Activated CD8-positive, alpha-beta memory T cell treated with anti-CD3 and anti-CD28 coated beads, Interleukin-2, amount 10 ng/mL, durations not matched to agents 7 days and 5 days (primary cell): ENCODE results near the gene H3-3A. TPM values are rescaled to one million over a fixed set of nuclear protein-coding genes. Genes with fewer than 3 reads are reported as not detected.

Experiments used
- ATAC-seq: fragments of 150-1000 bp; cut with Tn5 transposase; one replicate; pipeline ENCODE4 v1.10.0; 2021; ENCODE audit warnings: moderate library complexity
- CTCF ChIA-PET: fragments of 350-600 bp; sonication (Branson Sonifier 250); formaldehyde crosslinking; loops from one replicate; lab custom pipeline; 2021; ENCODE audit warnings: antibody characterized with exemption; lab: Charles Lee
- DNase-seq: peaks from one replicate; pipeline ENCODE4 v3.0.0-alpha.2; 2020
- H3K27ac Mint-ChIP-seq: one replicate; pipeline ENCODE4 v1.8.0; 2021; ENCODE audit warnings: mild to moderate bottlenecking, mixed read lengths
- H3K27me3 Mint-ChIP-seq: one replicate; pipeline ENCODE4 v1.8.0; 2021; ENCODE audit warnings: mixed read lengths
- H3K36me3 Mint-ChIP-seq: one replicate; pipeline ENCODE4 v1.8.0; 2021; ENCODE audit warnings: mild to moderate bottlenecking, mixed read lengths
- H3K4me1 Mint-ChIP-seq: one replicate; pipeline ENCODE4 v1.8.0; 2021; ENCODE audit warnings: mixed read lengths
- H3K4me3 Mint-ChIP-seq: one replicate; pipeline ENCODE4 v1.8.0; 2021; ENCODE audit warnings: mild to moderate bottlenecking, moderate library complexity, mixed read lengths
- H3K9me3 Mint-ChIP-seq: one replicate; pipeline ENCODE4 v1.8.0; 2022; ENCODE audit warnings: low read depth, mixed read lengths
- total RNA-seq, 2 experiments: library from RNA; stranded (reverse); gene quantifications; one replicate each; pipeline ENCODE4 v1.2.3, GENCODE V29; 2021

The H3-3A gene
- total RNA-seq, 2 experiments from 2014 or later = 384 to 451 TPM

- H3K9me3 Mint-ChIP-seq = no peaks in the 10 kb centered on the region
- peaks cover 24% of the 10 kb centered on the region for H3K4me1 Mint-ChIP-seq
- CTCF ChIA-PET = interaction anchor here (1.2 to 2.6 kb wide), 6 partner anchors 11 to 590 kb away, joined by 3 to 10 read pairs (median 4); no protein-coding TSS in a partner anchor
- H3K27me3 Mint-ChIP-seq = no peaks in the 10 kb centered on the region
- peak overlapping the region; percentile 80 for H3K4me3 Mint-ChIP-seq
- peak overlapping the region; percentile 79 for H3K27ac Mint-ChIP-seq
- peaks cover 27% of the 10 kb centered on the region for H3K36me3 Mint-ChIP-seq
- ATAC-seq (no peak), DNase-seq (no peak)
Observed at GRCh38 chr1:226061068-226061840, 1.3 kb upstream of the H3-3A start.

DNA sequence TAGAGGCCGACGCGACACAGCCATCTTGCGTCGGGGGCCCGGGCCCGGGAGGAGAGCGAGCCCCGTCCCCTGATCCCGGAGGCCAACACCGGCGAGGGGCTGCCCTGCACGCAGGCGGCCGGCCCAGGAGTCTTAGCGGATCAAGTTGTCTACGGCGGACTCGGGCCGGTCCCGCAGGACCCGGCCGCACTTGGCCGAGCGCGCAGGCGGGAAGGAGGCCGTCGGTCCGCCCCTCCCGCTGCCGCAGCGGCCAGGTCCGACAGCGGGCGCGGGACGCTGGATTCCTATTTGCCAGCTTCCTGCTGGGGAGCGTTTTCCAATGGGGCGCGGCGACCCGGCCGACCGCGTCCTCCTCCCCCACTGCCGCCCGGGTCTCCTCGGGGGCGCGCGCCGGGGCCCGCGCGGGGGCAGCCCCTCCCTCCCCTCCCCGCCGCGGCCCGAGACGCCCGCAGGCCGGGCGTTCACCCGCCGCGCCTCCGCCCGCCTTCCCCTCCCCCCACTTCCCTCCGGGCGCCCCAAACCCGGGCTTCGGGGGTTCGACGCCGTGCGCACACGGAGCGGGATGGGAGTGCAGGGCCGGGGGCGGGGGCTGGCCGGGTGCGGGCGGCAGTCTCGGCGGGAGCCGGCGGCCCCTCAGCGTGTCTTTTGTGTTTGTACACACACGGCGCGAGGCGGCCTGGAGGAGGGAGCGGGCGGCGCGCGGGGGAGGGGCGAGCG is 517 bp upstream of the H3-3A start:
- DNase-seq (no peak), ATAC-seq (peak; percentile 48)
- Mint-ChIP-seq H3K27ac (peak overlapping the region; percentile 79), H3K27me3 (no peaks in the 10 kb centered on the region), H3K36me3 (peaks cover 31% of the 10 kb centered on the region), H3K4me1 (peaks cover 28% of the 10 kb centered on the region), H3K4me3 (peak overlapping the region; percentile 99), H3K9me3 (no peaks in the 10 kb centered on the region)
- CTCF ChIA-PET = interaction anchor here (0.8 to 2.6 kb wide), 13 partner anchors 12 to 590 kb away, joined by 3 to 10 read pairs (median 4); partner anchors contain the start of genes SDE2 and SRP9

DNA sequence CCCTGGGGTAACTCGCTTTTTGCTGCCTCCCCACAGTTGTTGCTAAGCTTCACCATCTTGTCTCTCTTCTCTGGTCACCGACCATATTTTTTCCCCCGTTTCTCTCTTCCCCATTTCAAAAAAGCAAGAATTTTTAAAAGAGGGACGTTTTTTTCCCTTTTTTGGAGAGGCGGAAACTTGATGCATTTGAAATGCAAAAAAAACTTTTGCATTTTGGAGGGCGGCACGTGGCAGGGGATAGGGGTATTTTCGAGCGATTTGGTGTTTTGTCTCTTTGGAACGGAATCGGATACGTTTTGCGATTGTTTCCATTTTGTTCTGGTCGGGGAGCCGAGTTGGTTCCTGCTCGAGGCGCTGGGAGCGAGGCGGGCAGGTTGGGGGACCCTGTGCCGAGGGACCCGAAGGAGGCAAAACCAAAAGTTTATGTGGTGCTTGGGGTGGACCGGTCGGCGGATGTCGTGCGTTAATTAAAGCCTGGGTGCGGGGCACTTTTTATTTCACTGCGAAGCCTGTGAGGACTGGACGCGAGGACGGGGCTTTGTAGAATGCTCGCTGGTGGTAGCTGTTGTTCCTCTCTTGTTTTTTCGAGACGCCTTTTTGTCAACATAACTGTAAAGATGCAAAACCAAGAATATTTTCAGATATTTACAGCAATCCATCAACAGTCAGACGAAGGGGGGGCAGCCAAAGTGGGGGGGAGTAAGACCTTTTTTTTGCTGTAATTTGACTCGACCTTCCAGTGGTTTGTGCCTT is 884 bp downstream of the H3-3A start:
- peaks cover 40% of the 10 kb centered on the region for H3K36me3 Mint-ChIP-seq
- peak overlapping the region; percentile 100 for H3K27ac Mint-ChIP-seq
- no peaks in the 10 kb centered on the region for H3K9me3 Mint-ChIP-seq
- CTCF ChIA-PET = interaction anchor here (0.6 to 2.6 kb wide), 13 partner anchors 20 to 592 kb away, joined by 3 to 10 read pairs (median 4); partner anchors contain the start of genes LIN9, SDE2 and SRP9
- peak; percentile 74 for DNase-seq
- H3K27me3 Mint-ChIP-seq = no peaks in the 10 kb centered on the region
- peak overlapping the region; percentile 99 for H3K4me3 Mint-ChIP-seq
- peak; percentile 15 for ATAC-seq
- H3K4me1 Mint-ChIP-seq = peaks cover 38% of the 10 kb centered on the region

DNA sequence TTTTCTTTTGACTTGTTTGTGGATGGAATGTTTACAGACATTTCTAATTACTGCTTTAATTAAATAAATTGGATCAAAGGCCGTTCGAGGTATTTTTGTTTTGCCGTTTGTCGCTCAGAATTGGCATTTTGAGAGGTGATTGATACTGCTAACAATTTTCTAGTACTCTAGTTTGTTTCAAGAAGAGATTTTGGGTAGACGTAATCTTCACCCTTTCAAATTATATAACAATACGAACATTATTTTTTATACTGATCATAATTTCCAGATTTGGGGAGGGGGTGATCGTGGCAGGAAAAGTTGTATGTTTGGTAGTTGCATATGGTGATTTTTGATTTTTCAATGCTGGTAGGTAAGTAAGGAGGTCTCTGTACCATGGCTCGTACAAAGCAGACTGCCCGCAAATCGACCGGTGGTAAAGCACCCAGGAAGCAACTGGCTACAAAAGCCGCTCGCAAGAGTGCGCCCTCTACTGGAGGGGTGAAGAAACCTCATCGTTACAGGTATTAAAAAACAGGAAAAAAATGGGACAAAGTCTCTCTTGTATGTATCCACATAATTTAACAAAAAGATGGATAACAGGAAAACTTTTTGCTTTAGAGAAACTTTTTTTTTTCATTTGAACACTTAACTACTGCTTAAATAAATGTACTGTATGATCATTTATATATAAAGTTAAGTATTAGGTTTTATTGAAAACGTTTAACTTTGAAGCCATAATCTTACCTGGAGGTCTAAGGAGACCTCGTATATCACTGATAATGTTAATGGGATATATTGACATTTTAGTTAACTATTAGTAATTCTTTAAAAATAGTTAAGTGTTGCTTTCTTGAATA is 1.7 kb downstream of the H3-3A start:
- Mint-ChIP-seq H3K36me3 (peaks cover 43% of the 10 kb centered on the region), H3K27ac (peak overlapping the region; percentile 100), H3K4me3 (peak overlapping the region; percentile 99), H3K9me3 (no peaks in the 10 kb centered on the region), H3K4me1 (peaks cover 43% of the 10 kb centered on the region), H3K27me3 (no peaks in the 10 kb centered on the region)
- CTCF ChIA-PET = interaction anchor here (0.6 to 5.5 kb wide), 38 partner anchors 8 to 604 kb away, joined by 3 to 83 read pairs (median 5); partner anchors contain the start of genes LIN9, PARP1, SDE2 and SRP9
- ATAC-seq = no peak
- peak; percentile 45 for DNase-seq

DNA sequence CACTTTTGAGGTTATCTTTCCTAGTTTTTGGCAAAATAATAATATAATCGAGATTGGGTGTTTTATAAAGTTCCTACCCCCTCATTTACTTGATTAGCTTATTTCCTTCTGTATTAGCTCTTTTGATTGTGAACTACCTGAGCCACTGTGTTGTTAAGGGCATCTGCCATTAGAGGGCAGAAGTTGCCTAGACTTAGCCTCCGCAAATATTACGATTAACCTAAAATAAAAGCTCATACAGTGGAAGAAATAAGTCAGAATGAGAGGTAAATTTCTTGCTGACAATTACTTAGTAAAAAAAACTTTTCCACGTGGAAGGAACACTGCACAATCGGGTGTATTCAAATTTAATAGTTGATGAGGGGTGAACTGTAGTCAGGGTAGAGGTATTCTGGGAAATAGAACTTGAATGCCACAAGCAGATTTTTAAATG is 2.3 kb downstream of the H3-3A start:
- peaks cover 39% of the 10 kb centered on the region for H3K36me3 Mint-ChIP-seq
- peak overlapping the region; percentile 78 for H3K4me3 Mint-ChIP-seq
- DNase-seq (peak; percentile 66), ATAC-seq (no peak)
- CTCF ChIA-PET = interaction anchor here (0.6 to 5.5 kb wide), 40 partner anchors 9 to 604 kb away, joined by 3 to 83 read pairs (median 5); partner anchors contain the start of genes LIN9, PARP1, SDE2 and SRP9
- H3K27ac Mint-ChIP-seq = peak overlapping the region; percentile 85
- no peaks in the 10 kb centered on the region for H3K27me3 Mint-ChIP-seq
- H3K9me3 Mint-ChIP-seq = no peaks in the 10 kb centered on the region
- H3K4me1 Mint-ChIP-seq = peaks cover 45% of the 10 kb centered on the region

DNA sequence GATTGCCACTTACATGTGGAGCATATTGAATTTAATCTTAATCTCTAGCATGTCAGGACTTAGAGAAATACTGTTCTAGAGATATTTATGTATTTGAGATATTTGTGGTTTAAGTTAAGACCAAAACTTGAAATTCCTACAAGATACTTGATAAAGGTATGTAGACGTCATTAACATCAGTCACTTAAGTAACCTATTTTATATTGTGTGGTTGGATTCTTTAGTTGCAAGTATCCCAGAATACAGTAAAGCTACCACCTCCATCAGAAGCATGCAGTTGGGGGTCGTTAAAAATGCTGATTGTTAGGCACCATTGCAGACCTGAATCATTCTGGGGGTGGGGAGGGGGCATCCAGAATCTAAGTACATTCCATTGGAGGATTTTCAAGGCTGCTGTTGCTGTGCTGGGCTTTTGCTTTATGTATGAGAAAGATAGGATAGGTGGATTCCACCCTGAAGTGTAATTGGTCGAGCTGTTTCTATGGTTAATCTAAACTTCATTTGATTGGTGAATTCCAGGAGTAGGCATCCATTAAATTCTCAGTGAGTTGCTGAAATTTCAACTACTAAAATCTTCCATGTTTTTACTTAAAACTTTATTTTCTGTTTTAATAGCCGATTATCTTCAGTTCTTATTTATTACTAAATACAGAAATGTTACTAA is 4.0 kb downstream of the H3-3A start:
- DNase-seq (no peak), ATAC-seq (no peak)
- Mint-ChIP-seq H3K4me1 (peaks cover 46% of the 10 kb centered on the region), H3K36me3 (peaks cover 49% of the 10 kb centered on the region), H3K27me3 (no peaks in the 10 kb centered on the region), H3K9me3 (no peaks in the 10 kb centered on the region), H3K27ac (peak overlapping the region; percentile 2), H3K4me3 (peak overlapping the region; percentile 0)
- CTCF ChIA-PET = interaction anchor here (1.0 to 5.5 kb wide), 8 partner anchors 11 to 131 kb away, joined by 3 to 83 read pairs (median 4); no protein-coding TSS in a partner anchor

GRCh38 chr1:226069811-226070489 is 7.4 kb downstream of the H3-3A start:
- H3K4me3 Mint-ChIP-seq = no peak overlapping the region
- DNase-seq (no peak), ATAC-seq (peak; percentile 52)
- H3K27ac Mint-ChIP-seq = peak overlapping the region; percentile 25
- no peaks in the 10 kb centered on the region for H3K27me3 Mint-ChIP-seq
- CTCF ChIA-PET = interaction anchor here (5.5 kb wide), 1 partner anchor 7 kb away, joined by 83 read pairs; no protein-coding TSS in a partner anchor
- H3K4me1 Mint-ChIP-seq = peaks cover 42% of the 10 kb centered on the region
- H3K9me3 Mint-ChIP-seq = no peaks in the 10 kb centered on the region
- H3K36me3 Mint-ChIP-seq = peaks cover 59% of the 10 kb centered on the region

GRCh38 chr1:226072347-226072746 is 9.8 kb downstream of the H3-3A start:
- H3K27me3 Mint-ChIP-seq = no peaks in the 10 kb centered on the region
- no peak for ATAC-seq
- peaks cover 22% of the 10 kb centered on the region for H3K4me1 Mint-ChIP-seq
- H3K27ac Mint-ChIP-seq = no peak overlapping the region
- DNase-seq = no peak
- H3K9me3 Mint-ChIP-seq = no peaks in the 10 kb centered on the region
- H3K4me3 Mint-ChIP-seq = no peak overlapping the region
- CTCF ChIA-PET = no interaction called here
- H3K36me3 Mint-ChIP-seq = peaks cover 49% of the 10 kb centered on the region

DNA sequence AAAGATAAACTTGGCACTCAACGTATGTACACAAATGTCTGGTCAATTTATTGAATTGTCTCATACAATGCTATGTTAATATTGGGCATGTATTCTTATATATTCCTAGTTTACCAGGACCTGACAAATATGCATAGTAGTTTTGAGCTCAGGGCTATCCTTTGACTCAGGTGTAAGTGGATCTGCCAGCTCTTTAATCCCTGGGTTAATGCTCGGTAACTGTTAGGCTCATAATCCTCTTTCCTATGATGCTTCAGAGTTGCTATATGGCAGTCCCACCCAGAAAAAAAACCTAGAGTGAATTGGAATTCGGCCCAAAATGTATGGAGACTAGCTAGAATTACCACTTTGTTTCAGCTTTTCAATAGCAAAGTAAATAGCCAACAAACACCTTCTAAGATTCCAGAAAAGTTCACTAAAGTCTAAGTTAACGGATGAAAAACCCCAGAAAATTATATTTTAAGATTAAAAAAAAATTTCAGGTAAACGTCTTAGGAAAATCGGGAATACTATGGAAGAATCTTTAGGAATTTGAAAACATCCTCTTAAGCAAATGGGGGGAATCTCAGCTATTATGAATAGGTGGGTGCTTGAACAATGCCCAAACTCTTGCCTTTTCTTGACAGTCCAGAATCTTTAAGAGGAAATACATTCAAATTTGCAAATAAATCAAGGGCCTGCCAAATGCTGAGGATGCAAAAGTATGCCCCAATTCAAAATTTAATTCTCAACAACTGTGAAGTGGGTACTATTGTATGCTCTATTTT is 10.9 kb downstream of the H3-3A start:
- Mint-ChIP-seq H3K36me3 (peaks cover 40% of the 10 kb centered on the region), H3K4me3 (no peak overlapping the region), H3K27ac (no peak overlapping the region), H3K4me1 (peaks cover 14% of the 10 kb centered on the region), H3K9me3 (no peaks in the 10 kb centered on the region), H3K27me3 (no peaks in the 10 kb centered on the region)
- CTCF ChIA-PET = interaction anchor here (1.6 to 9.4 kb wide), 2 partner anchors 6 to 10 kb away, joined by 4 to 83 read pairs; no protein-coding TSS in a partner anchor
- DNase-seq (no peak), ATAC-seq (no peak)

GRCh38 chr1:226074046-226074445 is 11.5 kb downstream of the H3-3A start:
- H3K27ac Mint-ChIP-seq = peak overlapping the region; percentile 21
- H3K27me3 Mint-ChIP-seq = no peaks in the 10 kb centered on the region
- DNase-seq (no peak), ATAC-seq (no peak)
- CTCF ChIA-PET = interaction anchor here (0.7 to 9.4 kb wide), 3 partner anchors 7 to 1096 kb away, joined by 3 to 83 read pairs (median 4); no protein-coding TSS in a partner anchor
- H3K36me3 Mint-ChIP-seq = peaks cover 35% of the 10 kb centered on the region
- no peak overlapping the region for H3K4me3 Mint-ChIP-seq
- no peaks in the 10 kb centered on the region for H3K9me3 Mint-ChIP-seq
- peaks cover 9% of the 10 kb centered on the region for H3K4me1 Mint-ChIP-seq
